NT2/D1 (cell line): ENCODE measurements around the gene TUBB1.
A peak's percentile ranks its signal among the peaks of the same experiment; 100 is the strongest.
"Not testable (repeated sequence)": the region's sequence is repeated elsewhere in the genome, so short reads cannot be mapped to it uniquely, and the experiment has no call there.

Experiments
- DNase-seq: peaks from one replicate; pipeline ENCODE4 v3.0.0-alpha.2; 2011; ENCODE audit warnings: low read depth, low spot score
- H3K27me3 ChIP-seq: 2 replicates; pipeline ENCODE4 v1.6.0; 2011; ENCODE audit warnings: mild to moderate bottlenecking; ENCODE audit not compliant: insufficient read length, insufficient read depth
- H3K36me3 ChIP-seq: 2 replicates; pipeline ENCODE4 v1.6.1; 2011; ENCODE audit warnings: mild to moderate bottlenecking, low read length, mixed read lengths; ENCODE audit not compliant: insufficient read depth, insufficient read length
- H3K4me1 ChIP-seq: 2 replicates; pipeline ENCODE4 v1.5.1; 2011; ENCODE audit not compliant: insufficient read depth, insufficient read length
- H3K4me3 ChIP-seq: 2 replicates; pipeline ENCODE4 v1.5.1; 2011; ENCODE audit warnings: low read depth; ENCODE audit not compliant: insufficient read length
- H3K9ac ChIP-seq: 2 replicates; pipeline ENCODE4 v1.6.0; 2011; ENCODE audit warnings: low read depth; ENCODE audit not compliant: insufficient read length
- H3K9me3 ChIP-seq: 2 replicates; pipeline ENCODE4 v1.5.1; 2011; ENCODE audit warnings: mild to moderate bottlenecking, low read length; ENCODE audit not compliant: insufficient read depth
- SUZ12 ChIP-seq: IDR thresholded peaks from 2 replicates; pipeline ENCODE4 v1.6.1; 2011; ENCODE audit not compliant: insufficient read length, insufficient read depth; ENCODE audit errors: extremely low read depth
- YY1 ChIP-seq: IDR thresholded peaks from 2 replicates; pipeline ENCODE4 v1.6.1; 2011; ENCODE audit not compliant: insufficient read length, insufficient read depth
- ZNF274 ChIP-seq: IDR thresholded peaks from 2 replicates; pipeline ENCODE4 v1.6.1; 2011; ENCODE audit warnings: mild to moderate bottlenecking, low read depth, low read length

TUBB1 gene

DNA sequence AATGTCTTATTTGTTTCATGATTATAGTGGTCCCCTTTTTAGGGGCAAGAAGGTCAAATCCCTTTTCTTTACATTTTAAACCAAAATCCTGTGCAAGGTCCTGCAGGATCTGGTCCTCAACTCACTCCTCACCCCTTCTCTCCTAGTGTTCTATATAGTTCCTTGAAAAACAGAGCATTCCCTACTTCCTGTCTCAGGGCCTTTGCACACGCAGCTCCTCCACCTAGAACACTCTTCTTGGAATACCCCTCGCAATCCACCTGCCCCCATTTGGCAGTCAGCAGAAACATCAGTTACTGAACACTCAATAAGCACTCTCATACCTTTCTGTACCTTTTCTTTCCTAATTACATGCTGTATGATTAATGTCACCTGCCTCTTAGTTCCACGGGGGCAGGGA is 16.2 kb downstream of the TUBB1 start:
- no peak for DNase-seq
- no peaks in the 10 kb centered on the region for H3K4me1 ChIP-seq
- H3K9ac ChIP-seq, result no peak overlapping the region
- TF ChIP-seq SUZ12 (no peak), YY1 (no peak), ZNF274 (no peak)
- H3K9me3 ChIP-seq, result no peaks in the 10 kb centered on the region
- H3K27me3 ChIP-seq, result peaks cover 15% of the 10 kb centered on the region
- H3K36me3 ChIP-seq, result peaks cover 74% of the 10 kb centered on the region
- H3K4me3 ChIP-seq, result no peak overlapping the region

DNA sequence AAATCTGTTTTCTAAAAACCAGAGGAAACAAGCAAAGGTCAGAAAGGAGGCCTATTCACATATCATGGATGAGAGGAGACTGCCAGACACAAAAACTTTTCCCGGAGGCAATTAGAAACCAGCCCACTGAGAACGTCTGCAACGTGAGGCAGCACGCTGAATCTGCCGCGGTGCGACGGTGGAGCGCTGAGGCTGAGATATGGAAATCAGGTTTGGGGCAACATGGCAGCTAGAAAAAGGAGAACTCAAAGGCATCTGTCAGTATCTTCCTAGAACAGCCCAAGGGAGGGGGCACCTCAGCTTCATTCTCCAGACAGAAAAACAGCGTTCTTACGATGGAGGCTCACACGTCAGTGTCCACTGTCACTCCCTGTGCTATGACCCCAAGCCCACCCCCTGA is 18.2 kb downstream of the TUBB1 start:
- Histone ChIP-seq H3K9ac (no peak overlapping the region), H3K4me1 (no peaks in the 10 kb centered on the region), H3K27me3 (no peaks in the 10 kb centered on the region), H3K9me3 (no peaks in the 10 kb centered on the region), H3K4me3 (no peak overlapping the region), H3K36me3 (peaks cover 73% of the 10 kb centered on the region)
- TF ChIP-seq YY1 (no peak), ZNF274 (no peak), SUZ12 (no peak)
- DNase-seq, result no peak

- Histone ChIP-seq H3K36me3 (peaks cover 67% of the 10 kb centered on the region), H3K9me3 (no peaks in the 10 kb centered on the region), H3K9ac (no peak overlapping the region), H3K4me1 (peaks cover 4% of the 10 kb centered on the region), H3K4me3 (no peak overlapping the region), H3K27me3 (no peaks in the 10 kb centered on the region)
- no peak for DNase-seq
- TF ChIP-seq SUZ12, result no peak
- no peak for TF ChIP-seq YY1
- no peak for TF ChIP-seq ZNF274
These were observed 20.0 kb downstream of the TUBB1 start for GRCh38 chr20:59039233-59039632.

GRCh38 chr20:59040667-59041066 is 21.4 kb downstream of the TUBB1 start:
- no peak for TF ChIP-seq YY1
- no peak for TF ChIP-seq SUZ12
- no peak for TF ChIP-seq ZNF274

DNA sequence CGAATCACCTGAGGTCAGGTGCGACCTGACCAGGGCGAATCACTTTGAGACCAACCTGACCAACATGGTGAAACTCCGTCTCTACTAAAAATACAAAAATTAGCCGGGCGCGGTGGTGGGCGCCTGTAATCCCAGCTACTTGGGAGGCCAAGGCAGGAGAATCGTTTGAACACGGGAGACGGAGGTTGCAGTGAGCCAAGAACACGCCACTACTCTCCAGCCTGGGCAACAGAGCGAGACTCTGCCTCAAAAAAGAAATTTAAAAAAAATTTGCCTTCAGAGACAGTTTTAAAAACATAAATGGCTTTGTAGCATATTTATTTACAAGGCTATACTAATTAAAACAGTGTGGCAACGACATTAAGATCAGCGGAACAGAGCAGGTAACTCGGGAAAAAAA is 22.3 kb downstream of the TUBB1 start:
- not testable (repeated sequence) for H3K27me3 ChIP-seq, H3K9me3 ChIP-seq, H3K4me1 ChIP-seq, H3K9ac ChIP-seq, DNase-seq
- Histone ChIP-seq H3K4me3 (peak overlapping the region; percentile 83), H3K36me3 (peaks cover 45% of the 10 kb centered on the region)

More at GRCh38 chr20:59040667-59041066, 21.4 kb downstream of the TUBB1 start:
- Histone ChIP-seq H3K27me3 (no peaks in the 10 kb centered on the region), H3K9ac (no peak overlapping the region), H3K9me3 (no peaks in the 10 kb centered on the region), H3K36me3 (peaks cover 53% of the 10 kb centered on the region), H3K4me1 (peaks cover 4% of the 10 kb centered on the region), H3K4me3 (no peak overlapping the region)
- DNase-seq, result no peak

DNA sequence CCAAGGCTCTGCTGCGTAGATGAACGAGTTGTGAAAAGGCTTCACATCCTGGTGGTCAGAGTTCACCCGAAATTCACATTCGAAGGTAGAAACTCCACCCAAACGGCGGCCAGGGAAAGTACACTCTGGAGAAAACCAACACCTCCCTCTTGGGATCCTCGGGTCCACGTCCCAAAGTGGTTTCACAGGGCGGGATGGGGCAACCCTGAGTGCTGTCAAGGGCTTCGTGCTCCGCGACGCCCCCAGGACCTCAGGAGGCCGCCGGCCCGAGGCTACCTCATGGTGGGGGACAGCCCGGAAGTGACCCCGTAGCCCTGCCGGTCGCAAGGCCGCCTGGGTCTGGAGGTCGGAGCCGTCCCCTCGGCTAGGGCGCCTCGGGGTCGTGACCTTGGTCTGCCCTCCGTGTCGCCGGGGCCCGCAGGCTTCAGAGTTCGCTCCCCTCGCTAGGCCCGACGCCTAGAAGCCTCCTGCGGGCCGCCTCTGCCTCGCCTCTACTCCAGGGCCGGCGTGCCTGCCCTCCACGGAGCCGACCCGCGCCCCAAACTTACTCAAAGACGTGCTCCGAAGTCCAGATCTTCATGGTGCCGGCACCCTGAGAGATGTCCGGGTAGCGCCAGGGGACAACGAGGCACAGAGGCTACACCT is 23.0 kb downstream of the TUBB1 start, which contains the start of gene PRELID3B:
TSS of gene PRELID3B (minus strand) at position 636 of the 645 bp plus-strand sequence. CDS start at position 580, 56 bp downstream.
- Histone ChIP-seq H3K9ac (peak within 1 kb of the TSS; percentile 72), H3K4me3 (peak within 1 kb of the TSS; percentile 83), H3K4me1 (peaks cover 4% of the 10 kb centered on the region), H3K27me3 (no peaks in the 10 kb centered on the region), H3K9me3 (no peaks in the 10 kb centered on the region), H3K36me3 (peaks cover 37% of the 10 kb centered on the region)
- DNase-seq, result no peak
- TF ChIP-seq YY1 (no peak), ZNF274 (no peak)

DNA sequence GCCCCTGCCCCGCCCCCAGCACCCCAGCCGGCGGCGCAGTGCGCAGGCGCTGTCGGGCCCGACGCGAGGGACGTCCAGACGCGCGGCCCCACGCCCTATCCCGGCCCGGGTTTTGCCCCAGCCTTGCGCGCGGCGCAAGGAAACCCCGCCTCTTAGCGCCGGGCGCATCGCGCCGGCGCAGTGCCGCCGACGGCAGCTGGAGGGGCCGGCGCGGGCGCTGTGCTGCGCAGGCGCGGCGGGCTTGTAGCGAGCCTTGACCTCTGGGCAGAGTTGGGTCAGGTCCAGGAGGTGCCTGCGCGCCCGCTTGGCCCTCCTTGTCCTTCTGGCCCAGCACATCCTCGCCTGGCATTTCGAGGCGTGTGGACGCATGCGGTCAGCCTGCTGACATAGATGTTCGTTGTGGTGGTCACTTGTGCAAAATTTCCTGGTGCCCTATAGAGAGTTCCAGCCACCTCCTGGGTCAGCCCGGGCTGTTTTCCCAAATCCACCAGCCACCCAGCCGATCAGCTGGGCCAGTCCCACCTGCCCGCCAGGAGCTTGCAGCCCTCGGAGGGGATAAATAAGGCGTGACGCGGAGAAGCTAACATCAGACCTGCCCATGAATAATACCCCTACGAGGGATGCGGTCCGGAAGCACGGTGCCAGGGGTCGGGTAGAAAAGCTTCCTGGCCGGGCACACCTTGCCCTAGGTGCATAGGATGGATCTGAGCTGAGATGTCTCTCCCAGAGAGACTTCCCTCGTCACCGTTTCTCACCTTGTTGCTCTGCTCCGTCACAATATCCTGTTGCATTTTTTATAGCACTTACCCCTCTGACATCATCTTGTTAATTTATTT is 23.8 kb downstream of the TUBB1 start:
- DNase-seq, result peak; percentile 81
- Histone ChIP-seq H3K9ac (peak overlapping the region; percentile 72), H3K9me3 (no peaks in the 10 kb centered on the region), H3K36me3 (peaks cover 30% of the 10 kb centered on the region), H3K27me3 (no peaks in the 10 kb centered on the region), H3K4me1 (peaks cover 4% of the 10 kb centered on the region), H3K4me3 (peak overlapping the region; percentile 83)
- TF ChIP-seq YY1, result no peak
- no peak for TF ChIP-seq SUZ12
- no peak for TF ChIP-seq ZNF274
